ENCODE data around the gene LIN37. TPM values are rescaled to one million over a fixed set of nuclear protein-coding genes. Genes with fewer than 3 reads are reported as not detected.
A peak's percentile ranks its signal among the peaks of the same experiment; 100 is the strongest.

Gene LIN37
- total and polyA plus RNA-seq, 2 experiments from 2014 or later: 4.3 to 6.8 TPM

- H3K4me1 Mint-ChIP-seq: peaks cover 22% of the 10 kb centered on the region
- H3K4me2 ChIP-seq: peak overlapping the region; percentile 75
Measured at GRCh38 chr19:35743640-35744429, 4.5 kb upstream of the LIN37 start.

More at GRCh38 chr19:35743640-35744429, 4.5 kb upstream of the LIN37 start:
- H3K4me1 ChIP-seq (ENCODE audit: insufficient read depth): peaks cover 15% of the 10 kb centered on the region; the same call in 1 of the 2 replicates
- DNase-seq (ENCODE audit: low spot score) (no peak), ATAC-seq (no peak)
- Mint-ChIP-seq H3K27ac (peak overlapping the region; percentile 100), H3K36me3 (ENCODE audit: low read depth) (peaks cover 7% of the 10 kb centered on the region), H3K27me3 (ENCODE audit: insufficient read depth, low read depth, poor library complexity) (peaks cover 5% of the 10 kb centered on the region), H3K9me3 (no peaks in the 10 kb centered on the region; the same call in 2 of the 3 replicates), H3K4me3 (peak overlapping the region; percentile 97)
- TF ChIP-seq ZNF462 (CRISPR knock-in tag; IDR thresholded peaks at IDR 0.05) (no peak), STAT1 (IDR thresholded peaks at IDR 0.05; ENCODE audit: unreplicated experiment) (no peak), ETS1 (IDR thresholded peaks at IDR 0.05) (no peak), EZH2 (IDR thresholded peaks at IDR 0.05; ENCODE audit: low read depth, unreplicated experiment) (no peak)
- H3K27me3 ChIP-seq (ENCODE audit: insufficient read depth): no peaks in the 10 kb centered on the region
- H3K9me2 ChIP-seq (ENCODE audit: insufficient read depth): no peaks in the 10 kb centered on the region
- H3K27ac ChIP-seq (ENCODE audit: low read depth): 0 out of 2 replicates have a peak overlapping the region, but pooled peaks have one; percentile 14
- H2AFZ ChIP-seq: no peak overlapping the region
- H3K4me3 ChIP-seq: peak overlapping the region; percentile 76; the same call in 1 of the 2 replicates
- H4K20me1 ChIP-seq (replicated peaks; ENCODE audit: insufficient read depth): no peaks in the 10 kb centered on the region
- peaks cover 10% of the 10 kb centered on the region for H3F3A ChIP-seq (replicated peaks; ENCODE audit: low read depth)
- no peaks in the 10 kb centered on the region for H3K36me3 ChIP-seq (ENCODE audit: insufficient read depth)
- H3K79me2 ChIP-seq (replicated peaks; ENCODE audit: insufficient read depth): peaks cover 14% of the 10 kb centered on the region

Measured in GM23338 (cell line).